HG03097 (cell line): ENCODE results near the gene SGF29.
"Not testable (repeated sequence)": the region's sequence is repeated elsewhere in the genome, so short reads cannot be mapped to it uniquely, and the experiment has no call there.

Source experiments
- ATAC-seq: cut with Tn5 transposase; IDR thresholded peaks from one replicate; pipeline ENCODE4 v1.9.1; 2021; ENCODE audit not compliant: unreplicated experiment, low FRiP score

Gene SGF29

DNA sequence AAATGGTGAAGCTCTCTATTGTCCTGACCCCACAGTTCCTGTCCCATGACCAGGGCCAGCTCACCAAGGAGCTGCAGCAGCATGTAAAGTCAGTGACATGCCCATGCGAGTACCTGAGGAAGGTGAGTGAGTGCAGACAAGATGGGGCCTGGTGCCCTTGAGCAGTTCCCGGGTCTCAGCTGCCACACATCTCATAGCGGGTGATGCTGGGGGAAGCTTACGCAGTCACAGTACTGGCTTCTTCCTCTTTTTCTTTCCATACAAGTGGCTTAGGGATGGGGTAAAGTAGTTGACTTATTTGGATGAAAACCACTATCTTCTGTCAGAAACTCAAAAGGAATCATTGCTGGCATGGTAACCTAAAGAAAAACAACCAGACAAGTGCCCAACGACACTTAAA is 84.6 kb downstream of the SGF29 start:
- ATAC-seq, result not testable (repeated sequence)

DNA sequence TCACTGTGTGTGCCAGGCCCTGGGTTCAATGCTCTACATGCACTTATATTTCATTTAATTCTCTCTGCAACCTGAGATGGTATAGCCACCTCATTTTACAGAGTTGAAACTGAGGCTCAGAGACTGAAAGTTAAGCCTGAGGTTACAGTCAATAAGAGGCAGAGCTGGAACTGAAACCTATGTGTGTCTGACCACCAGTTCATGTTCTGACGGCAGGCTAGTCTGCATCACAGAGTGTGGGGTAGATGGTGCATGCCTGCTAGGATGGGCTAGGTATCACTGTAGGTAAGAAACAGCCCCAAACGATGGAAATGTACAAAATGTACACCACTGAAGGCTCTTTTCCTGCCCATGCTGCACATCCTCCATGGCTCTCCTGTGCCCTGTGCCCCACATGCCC is 86.2 kb downstream of the SGF29 start:
- not testable (repeated sequence) for ATAC-seq
